GM12892 (cell line): ENCODE results near the gene KCNMA1.

Experiments
- DNase-seq: peaks from one replicate; pipeline ENCODE4 v3.0.0; 2011; ENCODE audit not compliant: insufficient read length
- FAIRE-seq: peaks from 2 replicates; lab custom pipeline; 2011; peaks lifted over from hg19 to GRCh38; lab: Jason Lieb, UNC
- POLR2A ChIP-seq: IDR thresholded peaks from 2 replicates; pipeline ENCODE4 v1.6.1; 2011; ENCODE audit warnings: low read depth, low read length, control low read depth
- POLR2AphosphoS5 ChIP-seq: IDR thresholded peaks from 2 replicates; pipeline ENCODE4 v1.6.1; 2011; ENCODE audit warnings: low read depth, low read length, control low read depth
- TAF1 ChIP-seq: IDR thresholded peaks from 2 replicates; pipeline ENCODE4 v1.6.1; 2011; ENCODE audit warnings: low read depth, mild to moderate bottlenecking, control low read depth, low read length, borderline replicate concordance

Gene KCNMA1

DNA sequence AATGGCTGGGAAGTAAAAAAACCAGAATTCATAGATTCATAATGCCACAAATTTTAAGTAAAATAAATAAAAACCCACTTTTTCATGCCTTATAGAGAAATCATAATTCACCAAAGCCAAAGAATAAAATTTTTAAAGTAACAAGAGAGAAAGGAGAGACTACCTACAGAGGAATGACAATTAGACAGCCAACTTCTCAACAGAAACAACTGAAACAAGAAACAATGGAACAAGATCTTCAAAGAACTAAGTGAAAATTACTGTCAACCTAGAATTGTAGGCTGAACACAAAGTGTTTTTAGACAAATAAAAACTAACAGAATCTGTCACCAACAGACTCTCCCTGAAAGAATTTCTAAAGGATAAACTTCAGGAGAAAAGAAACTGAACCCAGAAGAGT, 15.6 kb upstream of the KCNMA1 start:
- no peak for DNase-seq
- TF ChIP-seq TAF1 (no peak), POLR2A (no peak), POLR2AphosphoS5 (no peak)
- FAIRE-seq = no peak

DNA sequence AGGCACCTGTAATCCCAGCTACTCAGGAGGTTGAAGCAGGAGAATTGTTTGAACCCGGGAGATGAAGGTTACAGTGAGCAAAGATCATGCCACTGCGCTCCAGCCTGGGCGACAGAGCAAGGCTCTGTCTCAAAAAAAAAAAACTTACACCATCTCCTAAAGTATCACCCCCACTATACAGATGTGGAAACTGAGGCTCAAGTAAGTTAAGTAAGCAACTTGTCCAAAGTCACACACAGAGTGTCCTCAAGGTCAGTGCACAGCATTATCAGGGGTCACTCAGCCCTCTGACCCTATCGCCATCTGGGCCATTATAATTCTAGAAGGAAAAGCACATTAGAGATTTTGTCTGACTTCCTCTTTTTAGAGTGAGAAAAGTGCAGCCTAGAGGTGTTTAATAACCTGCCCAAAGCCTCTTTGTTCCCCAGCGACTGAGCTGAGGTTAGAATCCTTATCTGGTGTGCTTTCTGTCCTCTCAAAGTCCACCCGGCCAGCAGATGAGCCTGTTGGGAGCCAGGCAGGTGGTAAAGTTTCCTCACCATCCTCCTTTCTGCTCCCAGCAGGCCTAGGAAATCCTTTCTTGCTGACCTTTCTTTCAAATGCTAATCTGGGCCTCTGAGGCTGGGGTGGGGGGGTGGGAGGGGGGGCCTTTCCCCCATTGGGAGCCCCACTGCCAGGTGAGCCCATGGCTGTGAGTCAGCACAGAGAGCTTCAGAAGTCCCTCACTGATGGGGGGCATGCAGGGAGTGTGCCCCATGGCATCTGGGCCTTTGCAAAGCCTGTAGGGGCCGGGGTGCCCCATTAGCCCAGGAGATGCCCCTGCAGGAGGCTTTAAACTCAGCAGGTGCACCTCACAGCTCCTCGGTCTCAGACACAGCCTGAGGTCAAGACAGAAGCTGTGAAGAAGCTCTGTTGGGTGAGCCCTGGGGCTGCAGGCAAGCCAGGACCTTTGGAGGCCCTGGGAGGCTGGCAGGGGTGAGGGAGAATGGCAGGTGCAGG, 12.0 kb upstream of the KCNMA1 start:
- DNase-seq (no peak), FAIRE-seq (no peak)
- TF ChIP-seq POLR2A (no peak), POLR2AphosphoS5 (no peak), TAF1 (no peak)

DNA sequence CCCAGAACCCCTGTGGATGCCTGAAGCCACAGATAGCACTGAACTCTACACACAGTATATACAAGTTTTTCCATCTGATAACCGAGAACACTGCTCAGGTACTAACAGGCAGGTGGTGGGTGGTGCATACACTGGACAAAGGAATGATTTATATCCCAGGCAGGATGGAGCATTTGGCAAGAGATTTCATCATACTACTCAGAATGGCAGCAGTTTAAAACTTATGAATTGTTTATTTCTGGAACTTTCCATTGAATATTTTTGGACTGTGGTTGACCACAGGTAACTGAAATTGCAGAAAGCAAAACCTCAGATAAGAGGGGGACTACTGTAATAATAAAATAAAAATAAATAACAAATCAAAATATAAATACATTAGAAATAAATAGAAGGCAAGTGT, 10.9 kb upstream of the KCNMA1 start:
- TF ChIP-seq TAF1 = no peak
- no peak for TF ChIP-seq POLR2AphosphoS5
- TF ChIP-seq POLR2A = no peak
- FAIRE-seq = no peak

DNA sequence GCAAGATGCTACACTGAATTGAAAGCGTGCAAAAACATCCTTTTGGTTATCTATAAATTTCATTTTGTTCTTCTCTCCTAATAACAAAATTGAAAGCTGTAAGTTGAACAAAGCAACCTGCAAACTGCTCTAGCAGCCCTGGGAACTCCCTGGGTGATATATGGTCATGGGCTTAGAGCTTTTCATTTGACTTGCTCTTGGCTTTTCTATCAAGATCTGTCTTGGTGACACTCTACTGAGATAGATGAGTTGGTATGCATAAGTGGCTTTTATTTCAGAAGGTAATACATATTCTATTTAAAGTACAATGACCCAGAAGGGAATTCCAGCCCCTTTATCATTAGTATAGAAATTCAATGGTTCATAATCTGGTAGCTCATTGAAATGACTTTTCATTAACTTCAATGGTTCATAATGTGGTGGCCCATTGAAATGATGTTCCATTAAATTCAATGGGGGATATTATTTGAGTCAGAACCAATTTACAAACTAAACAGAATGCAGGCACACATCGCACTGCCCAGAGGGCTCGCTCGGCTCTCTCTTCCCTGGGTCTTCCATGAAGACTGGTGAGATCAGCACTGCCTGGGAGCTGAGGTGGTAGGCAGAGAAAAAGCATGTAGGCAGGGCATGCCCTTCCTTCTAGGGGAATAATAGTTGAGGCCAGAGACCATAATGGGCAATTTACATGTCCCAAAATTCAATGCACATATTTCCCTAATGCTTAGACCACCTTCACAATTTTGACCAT, 10.1 kb upstream of the KCNMA1 start:
- DNase-seq (no peak), FAIRE-seq (peak; percentile 9)
- TF ChIP-seq POLR2A (no peak), TAF1 (no peak), POLR2AphosphoS5 (no peak)

More for the DNA sequence above, 10.9 kb upstream of the KCNMA1 start:
- DNase-seq = no peak

- no peak for FAIRE-seq
- no peak for TF ChIP-seq POLR2A
- TF ChIP-seq POLR2AphosphoS5 = no peak
- TF ChIP-seq TAF1 = no peak
- DNase-seq = no peak
Measured at GRCh38 chr10:77644557-77645243, 7.1 kb upstream of the KCNMA1 start.

DNA sequence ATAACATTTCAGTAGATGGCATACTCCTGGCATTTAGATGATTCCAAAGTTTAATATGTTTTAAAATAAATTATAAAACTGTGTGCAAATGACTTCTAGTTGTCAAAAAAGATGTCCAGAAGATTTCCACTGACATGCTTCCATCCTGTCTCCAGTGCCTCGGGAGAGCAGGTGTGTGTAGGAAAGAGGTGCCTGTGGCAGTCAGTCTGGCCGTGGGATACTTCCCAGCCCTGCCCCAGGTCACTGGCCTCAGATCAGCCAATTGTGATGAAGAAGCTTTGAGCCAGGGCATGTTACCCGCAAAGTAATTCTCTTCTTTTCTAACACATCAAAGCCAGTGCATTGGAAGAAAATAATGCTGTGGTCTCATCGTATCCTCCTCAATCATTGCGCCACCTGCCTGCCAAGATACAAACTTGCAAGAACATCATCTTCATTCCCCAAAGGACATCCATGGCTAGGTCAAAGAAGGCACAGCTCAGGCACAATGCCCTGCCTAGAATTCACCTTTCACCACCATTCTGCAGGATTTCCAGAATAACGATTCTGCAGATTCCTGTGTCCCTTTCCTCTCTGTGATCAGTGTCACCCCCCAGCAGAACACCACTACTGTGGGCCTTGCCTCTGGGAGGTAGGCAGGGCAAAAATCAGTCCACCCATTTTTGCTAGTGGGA, 6.3 kb upstream of the KCNMA1 start:
- no peak for DNase-seq
- peak; percentile 92 for FAIRE-seq
- TF ChIP-seq TAF1 (no peak), POLR2AphosphoS5 (no peak), POLR2A (no peak)

GRCh38 chr10:77641788-77642397, 4.3 kb upstream of the KCNMA1 start:
- TF ChIP-seq TAF1 (no peak), POLR2A (no peak), POLR2AphosphoS5 (no peak)
- FAIRE-seq = peak; percentile 83
- DNase-seq = no peak

- DNase-seq (no peak), FAIRE-seq (peak; percentile 84)
- no peak for TF ChIP-seq TAF1
- TF ChIP-seq POLR2AphosphoS5 = no peak
- TF ChIP-seq POLR2A = no peak
Measured at GRCh38 chr10:77641344-77641743, 3.7 kb upstream of the KCNMA1 start.

DNA sequence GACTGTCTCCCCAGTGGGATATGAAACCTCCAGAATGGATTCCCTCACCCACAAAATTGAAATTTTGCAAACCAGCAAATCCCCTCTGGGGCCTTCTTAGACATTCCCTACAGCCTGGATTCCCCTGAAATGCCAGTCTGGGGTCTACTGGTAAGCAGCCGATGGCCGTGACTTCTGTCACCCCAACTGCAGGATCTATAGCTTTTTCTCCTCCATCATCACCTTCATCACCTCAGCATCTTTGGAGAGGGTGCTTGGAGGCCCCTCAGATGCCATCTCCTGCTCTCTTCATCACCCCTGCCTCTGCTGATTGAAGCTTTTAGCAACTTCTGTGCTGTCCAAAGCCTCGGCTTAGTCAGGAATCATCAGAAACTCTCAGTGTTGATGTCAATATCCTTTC, 2.6 kb upstream of the KCNMA1 start:
- FAIRE-seq (no peak), DNase-seq (no peak)
- TF ChIP-seq TAF1 = no peak
- no peak for TF ChIP-seq POLR2AphosphoS5
- no peak for TF ChIP-seq POLR2A

DNA sequence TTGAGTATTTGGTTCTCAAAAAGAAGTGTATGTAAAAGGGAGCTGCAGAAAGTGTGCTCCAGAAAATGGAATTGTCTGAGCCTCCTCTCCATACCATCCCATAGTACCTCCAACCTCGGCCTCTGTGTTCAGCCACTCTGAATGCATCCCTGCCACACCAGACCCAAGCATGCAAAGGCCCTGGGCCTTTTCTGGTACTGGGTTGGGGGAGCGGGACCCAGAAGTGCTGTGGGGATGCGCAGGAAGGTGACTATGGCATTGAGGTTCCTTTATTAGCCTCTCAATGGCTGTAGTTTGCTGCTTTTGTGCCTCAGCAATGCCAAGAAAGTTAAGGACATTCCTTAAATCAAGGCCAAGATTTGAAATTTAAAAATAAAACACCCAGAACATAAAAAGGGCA, 2.1 kb upstream of the KCNMA1 start:
- TF ChIP-seq POLR2A (no peak), TAF1 (no peak), POLR2AphosphoS5 (no peak)
- DNase-seq = no peak
- FAIRE-seq = no peak
